NCI-H2171 (cell line): ENCODE data around the gene ADAMTSL1.

Experiments used
- DNase-seq: peaks from one replicate; lab custom pipeline; 2025; lab: John Stamatoyannopoulos, UW

Gene ADAMTSL1

DNA sequence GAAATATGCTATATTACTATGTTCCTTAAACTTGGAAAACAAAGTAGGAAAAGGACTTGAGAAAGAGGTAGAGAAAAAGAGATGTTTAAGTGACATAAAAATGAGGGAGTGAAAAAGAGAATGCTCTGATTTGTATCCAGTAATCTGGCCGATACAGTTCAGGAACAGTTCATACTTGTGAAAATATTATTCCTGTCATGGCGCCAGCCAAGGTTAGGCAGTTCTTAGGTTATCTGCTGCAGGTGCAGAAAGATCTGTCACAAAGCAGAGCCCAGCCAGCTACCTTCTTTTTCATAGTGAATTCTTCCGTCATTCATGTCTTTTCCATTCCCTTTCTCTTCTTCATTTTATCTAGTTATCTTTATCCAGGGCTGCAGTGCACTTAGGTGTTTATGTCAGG, 256.3 kb downstream of the ADAMTSL1 start:
- DNase-seq, result no peak

DNA sequence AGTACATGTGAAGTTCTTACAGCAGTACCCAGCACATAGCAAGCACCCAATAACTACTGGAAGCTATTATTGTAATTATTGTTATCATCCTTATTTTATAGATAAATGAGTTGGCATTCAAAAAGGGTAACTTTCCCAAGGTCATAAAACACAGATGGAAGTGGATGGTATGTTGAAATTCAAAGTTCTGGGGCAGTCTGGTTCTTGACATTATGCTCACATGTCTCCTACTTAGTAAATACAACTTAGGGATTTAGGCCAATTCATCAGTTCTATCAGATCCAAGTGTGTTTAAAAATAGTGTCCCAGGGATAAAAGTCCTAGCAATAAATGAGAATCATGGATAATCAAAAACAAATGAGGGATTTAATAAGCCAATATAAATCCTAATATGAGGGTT, 265.2 kb downstream of the ADAMTSL1 start:
- no peak for DNase-seq

DNA sequence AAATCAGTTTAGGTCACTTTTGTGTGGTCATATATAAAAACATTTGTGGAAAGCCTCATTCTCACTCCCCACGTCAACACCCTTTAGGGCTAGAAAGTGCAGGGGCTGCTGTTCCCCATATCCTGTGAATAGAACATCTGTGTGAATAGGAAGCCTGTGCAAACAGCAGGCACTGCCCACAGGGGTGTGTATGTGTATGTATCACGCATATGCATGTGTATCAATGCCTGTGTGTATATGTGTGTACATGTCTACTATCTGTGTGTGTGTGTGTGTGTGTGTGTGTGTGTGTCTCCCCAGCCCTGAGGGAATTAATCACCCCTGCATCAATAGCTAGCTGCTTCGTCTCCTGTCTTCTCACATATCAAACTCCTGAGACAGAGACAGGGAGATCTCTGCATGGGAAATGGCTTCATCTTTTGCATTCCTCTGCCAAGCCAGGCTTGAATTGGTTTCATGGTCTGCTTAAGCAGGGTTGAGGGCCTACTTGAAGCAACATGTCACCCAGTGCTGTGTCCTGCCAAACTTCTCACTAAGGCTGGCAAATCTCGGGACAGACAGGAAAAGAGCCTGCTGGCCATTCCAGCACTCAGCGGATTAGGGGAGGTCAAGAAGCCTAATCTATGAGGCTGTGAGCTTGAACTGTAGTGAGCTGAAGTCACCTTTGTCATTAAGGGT, 265.8 kb downstream of the ADAMTSL1 start:
- DNase-seq, result no peak

DNA sequence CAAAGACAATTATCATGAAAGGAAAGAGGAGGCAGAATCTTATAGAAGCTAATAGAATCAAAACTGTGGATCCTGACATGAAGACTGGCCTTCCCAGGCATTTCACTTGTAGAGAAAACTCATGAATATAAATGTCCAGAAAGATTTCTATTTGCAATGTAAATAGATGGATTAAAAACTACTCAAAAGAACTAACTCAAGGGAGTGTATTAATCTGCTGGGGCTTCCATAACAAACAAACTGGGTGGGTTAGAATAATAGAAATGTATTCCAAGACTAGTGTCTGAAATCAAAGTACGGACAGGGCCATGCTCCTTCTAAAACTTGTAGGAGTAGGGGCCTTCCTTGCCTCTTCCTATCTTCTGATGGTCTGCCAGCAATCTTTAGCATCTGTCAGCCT, 267.4 kb downstream of the ADAMTSL1 start:
- DNase-seq, result no peak

DNA sequence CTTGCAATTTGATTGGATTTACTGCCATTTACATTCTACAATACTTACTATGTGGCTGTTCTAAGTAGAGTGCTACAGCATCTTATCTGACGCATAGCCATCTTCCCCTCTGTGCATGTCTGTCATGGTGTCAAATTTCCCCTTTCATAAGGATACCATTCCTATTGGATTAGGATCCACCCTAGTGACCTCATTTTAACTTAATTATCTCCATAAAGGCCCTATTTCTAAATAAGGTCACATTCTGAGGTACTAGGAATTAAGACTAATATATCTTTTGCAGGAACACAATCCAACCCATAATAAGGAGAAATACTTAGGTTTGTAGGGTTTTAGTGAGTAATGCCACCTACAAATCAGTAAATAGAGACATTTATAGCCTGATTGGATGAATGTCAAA, 268.0 kb downstream of the ADAMTSL1 start:
- no peak for DNase-seq

DNA sequence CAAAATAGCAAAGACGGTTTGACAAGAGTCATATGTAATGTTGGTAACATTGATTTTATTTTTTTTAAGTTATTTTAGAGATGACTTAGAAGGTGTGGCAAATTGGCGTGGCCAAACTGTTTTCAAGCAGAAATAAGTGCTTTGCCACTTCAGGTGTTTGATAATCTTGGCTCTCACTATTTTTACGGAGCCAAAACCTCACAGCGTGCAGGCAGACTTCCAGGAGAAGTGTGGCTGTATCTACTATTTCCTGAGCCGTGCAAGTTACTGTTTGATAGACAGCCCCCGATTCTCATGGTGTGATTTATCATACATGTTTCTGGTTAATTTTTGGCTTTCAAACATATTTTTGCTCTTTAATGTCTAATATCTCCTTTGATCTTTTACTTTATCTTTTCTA, 269.5 kb downstream of the ADAMTSL1 start:
- no peak for DNase-seq

DNA sequence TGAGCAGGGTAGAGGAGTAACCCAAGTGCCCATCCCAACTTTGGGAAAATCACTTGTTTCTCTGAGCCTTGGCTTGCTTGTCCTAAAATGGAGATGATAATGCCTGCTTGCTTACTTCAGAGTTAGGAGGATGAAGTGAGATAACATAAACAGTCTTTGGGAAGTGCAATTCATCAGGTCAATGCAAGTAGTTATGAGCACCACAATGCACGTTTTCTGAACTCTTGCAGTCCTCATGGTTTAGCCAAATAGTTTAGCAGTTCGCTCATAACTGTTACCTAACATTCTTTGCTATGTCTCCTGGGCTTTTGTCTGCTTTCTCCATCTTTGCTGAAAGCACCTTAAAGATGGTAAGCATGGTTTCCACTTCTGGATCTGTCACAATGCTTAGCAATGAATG, 270.0 kb downstream of the ADAMTSL1 start:
- no peak for DNase-seq

DNA sequence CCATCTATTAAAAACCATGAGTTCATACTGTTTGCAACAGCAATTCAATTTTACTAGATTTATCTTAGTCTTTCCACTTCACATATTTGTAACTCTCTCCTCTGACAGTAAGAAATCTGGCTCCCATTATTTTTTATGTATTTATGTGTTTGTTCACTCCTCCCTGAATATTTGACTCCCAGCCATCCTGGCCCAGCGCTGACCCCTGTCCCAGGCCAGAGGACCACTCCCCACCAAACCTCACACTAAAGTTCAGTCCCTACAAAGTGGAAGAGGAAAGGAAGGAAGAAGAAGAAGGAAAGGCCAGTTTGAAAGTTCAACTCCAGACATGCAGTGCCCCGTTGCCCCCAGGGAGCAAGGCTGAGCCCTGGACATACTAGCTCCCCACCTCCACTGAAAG, 271.8 kb downstream of the ADAMTSL1 start:
- no peak for DNase-seq

DNA sequence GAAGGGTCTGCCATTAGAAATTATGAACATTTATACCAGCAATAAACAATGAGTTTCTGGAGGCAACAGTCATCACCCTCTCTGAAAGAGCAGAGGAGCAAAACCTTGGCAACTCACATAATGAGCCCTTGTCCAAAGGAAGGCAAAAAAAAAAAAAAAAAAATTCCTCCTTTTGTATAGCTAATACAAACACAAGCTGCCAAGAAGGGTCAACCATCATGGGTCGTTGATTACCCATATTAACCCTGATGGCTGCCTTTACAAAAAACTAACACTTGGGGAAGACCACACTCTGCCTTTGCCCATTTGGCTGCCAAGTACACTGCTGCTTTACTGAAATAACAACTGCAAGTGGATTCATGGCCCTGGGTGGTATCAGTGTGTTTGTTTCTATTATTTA, 272.7 kb downstream of the ADAMTSL1 start:
- no peak for DNase-seq

DNA sequence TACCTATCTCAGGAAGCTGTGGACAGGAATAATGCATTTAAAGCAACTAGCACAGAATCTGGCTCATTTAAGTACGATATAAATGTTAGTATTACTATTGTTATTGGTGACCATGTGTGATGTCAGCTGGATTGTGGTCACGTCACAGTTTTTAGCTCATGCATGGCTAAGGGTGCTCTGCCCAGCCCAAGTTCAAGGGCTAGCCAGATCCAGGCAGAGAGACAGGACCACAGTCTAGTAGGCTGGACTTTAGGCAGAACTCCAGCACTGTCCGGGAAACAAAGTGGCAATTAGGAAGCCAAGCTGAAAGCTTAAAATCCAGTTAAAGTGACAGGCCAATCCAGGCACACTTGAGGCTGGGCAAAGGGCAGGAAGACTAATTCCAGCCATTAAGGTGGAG, 273.6 kb downstream of the ADAMTSL1 start:
- DNase-seq, result no peak

DNA sequence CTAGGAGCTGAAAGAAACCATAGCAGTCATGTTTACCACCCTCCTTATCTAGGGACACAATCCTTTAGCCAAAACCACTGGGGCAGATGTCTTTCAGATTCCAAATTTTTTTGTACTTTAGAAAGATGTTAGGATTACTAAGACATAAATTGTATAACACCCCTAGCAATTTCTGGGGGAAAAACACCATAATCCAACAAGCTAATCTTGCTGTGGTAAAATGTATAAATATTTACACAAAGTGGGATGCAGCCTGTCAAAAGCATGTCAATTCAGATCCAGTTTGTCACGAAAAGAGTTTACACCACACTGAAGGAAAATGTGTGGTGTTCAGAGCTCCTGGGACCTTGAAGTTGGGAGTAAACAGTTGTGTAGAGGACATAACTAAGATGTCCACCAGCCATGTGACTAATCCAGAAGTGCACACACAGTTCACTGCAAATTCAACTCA, 274.3 kb downstream of the ADAMTSL1 start:
- DNase-seq, result no peak

DNA sequence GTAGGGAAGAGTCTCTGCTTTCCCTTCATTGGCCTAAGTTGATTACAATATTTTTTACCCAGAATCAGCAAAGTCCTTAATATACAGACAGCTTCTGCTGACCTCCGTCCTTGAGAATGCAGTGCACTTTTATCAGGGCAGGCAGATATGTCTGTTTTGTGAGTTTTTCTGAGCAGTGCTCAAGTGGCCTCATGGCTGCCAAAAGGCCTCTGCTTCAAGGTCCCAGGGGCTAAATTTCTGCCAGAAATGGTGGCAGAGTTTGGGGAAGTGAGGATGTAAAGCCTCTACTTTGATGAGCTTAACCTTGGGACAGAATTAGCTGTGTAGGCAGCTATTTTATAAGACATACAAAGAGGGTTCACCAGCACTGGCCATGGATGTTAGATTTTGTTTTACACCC, 275.8 kb downstream of the ADAMTSL1 start:
- DNase-seq, result no peak

DNA sequence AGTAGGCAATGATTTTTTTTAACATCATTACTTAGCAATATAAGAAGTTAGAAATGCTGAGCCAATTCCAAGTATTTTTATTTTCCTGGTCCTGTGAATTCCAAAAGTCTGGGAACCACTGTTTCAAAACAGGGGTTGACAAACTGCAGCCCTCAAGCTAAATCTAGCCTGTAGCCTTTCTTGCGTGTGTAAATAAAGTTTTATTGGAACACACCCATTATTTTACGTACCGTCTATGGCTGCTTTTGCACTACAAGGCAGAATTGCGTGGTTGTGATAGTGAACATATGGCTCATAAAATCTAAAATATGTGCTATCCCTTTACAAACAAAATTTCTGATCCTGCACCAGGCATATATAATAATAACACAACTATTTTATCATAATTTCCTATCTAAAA, 280.0 kb downstream of the ADAMTSL1 start:
- DNase-seq, result no peak

DNA sequence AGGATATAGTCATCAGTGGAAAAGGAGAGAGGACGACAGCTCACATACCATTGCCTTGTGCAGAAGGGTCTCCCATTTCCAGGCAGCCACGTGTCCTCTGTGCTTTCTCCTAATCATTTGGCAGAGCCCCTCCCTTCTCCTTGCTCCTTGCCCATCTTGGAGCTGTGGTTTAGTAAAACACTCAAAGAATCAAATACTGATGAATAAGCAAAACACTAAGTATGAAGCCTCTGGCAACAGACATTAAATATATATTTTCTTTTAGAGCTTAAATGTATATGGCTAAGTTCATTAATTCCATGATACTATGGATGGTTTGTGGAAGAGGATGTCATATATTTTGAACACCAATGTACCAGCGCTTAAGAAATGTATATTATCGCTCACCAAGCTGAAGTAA, 280.6 kb downstream of the ADAMTSL1 start:
- no peak for DNase-seq

DNA sequence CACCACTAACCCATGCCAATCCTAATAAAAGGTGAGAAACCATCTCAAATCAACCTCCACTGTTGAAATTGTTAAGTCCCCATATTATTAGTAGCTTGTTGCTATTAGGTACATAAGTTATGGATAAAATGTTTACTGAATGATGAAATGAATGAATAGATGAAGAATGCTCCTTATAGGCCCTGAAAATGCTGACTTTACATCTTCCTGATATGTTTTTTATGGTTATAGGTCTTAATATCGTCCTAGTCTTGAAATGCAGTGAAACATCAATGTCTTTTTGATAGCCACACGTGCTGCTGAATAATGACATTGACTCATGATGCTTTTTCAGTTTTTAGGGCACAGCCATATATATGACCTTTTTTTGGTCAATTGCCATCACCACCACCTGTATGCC, 281.3 kb downstream of the ADAMTSL1 start:
- DNase-seq, result no peak

DNA sequence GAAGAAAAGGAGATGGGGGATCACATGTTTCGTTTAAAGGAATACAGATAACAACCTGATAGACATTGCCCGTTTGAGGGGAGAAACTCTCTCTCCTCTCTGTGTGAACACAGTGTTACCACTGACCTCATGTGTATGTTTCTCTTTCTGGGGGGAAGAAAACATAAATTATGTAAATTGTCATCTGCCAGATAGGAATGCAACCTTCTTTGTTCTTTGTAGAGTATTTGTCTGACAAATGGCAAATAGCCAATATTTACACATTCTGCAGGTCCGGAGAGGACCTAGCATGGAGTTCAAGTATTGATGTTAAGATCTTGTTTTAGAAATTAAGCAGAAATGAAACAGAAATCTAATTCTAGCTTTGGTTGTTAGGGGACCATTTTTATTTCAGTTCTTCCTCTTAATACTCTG, 282.8 kb downstream of the ADAMTSL1 start:
- no peak for DNase-seq

DNA sequence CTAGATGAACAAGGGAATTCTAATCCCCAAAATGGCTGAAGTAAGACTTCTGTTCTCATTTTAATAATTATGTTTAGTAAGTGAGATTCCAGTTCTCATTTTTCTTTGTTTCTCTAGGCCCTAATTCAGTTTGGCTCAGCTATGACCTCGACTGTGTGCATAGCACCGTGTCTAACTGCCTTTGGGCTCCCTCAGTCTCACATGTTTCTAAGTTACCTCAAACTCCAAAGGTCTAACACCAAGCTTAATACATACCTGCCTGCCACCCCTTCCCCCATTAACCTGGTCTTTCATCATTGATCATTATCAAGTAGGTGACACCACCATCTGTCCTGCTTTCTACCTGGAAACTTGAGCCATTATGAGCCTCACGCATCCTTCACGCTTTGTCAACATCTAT, 285.9 kb downstream of the ADAMTSL1 start:
- peak; percentile 2 for DNase-seq

DNA sequence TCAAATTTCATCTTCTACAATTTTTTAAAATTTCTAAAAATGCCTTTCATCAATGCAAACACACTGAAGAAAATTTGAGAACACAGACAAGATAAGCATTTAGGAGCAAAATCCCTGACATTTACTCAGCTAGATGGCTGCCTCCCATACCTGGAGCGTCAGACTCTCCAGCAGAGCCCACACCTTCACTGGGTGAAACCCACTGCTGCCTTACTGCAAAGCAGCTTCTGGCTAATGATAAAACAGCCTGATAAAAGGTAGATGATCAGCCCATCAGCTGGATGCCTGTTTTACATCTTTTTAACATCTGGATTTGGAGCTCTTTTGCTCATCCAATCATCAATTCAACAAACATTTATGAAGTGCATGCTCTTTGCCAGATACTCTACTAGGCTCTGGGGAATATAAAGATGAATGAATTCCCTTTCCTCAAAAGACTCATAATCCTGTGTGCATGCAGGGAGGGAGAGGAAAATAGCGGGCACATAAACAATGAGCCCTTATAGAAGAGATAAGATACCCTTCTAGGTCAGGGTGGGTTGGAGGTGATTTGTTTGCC, 287.9 kb downstream of the ADAMTSL1 start:
- no peak for DNase-seq

DNA sequence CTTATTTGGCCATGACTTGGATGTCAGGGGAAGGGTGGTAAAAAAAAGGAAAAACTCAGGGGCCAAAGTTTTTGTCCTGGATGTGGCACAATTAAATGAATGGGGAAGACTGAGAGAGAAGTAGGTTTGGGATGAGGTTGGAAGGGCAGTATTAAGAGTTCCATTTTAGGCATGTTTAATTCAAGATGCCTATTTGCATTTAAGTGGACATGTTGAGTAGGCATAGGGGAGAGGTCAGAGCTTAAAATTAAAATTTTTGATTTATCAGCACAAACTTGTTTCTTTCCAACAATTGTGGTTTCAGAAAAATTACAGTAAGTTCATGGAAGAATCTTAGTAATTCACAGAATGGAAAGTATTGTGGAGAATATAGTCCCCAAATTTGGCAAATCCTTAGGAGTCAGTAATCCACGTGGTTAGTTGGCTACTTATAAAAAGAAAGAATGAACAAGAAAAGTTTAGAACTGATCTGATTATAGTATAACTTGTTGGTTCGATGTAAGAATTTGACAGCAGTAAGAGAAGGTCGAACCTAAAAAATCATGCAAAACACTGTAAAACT, 293.1 kb downstream of the ADAMTSL1 start:
- no peak for DNase-seq

DNA sequence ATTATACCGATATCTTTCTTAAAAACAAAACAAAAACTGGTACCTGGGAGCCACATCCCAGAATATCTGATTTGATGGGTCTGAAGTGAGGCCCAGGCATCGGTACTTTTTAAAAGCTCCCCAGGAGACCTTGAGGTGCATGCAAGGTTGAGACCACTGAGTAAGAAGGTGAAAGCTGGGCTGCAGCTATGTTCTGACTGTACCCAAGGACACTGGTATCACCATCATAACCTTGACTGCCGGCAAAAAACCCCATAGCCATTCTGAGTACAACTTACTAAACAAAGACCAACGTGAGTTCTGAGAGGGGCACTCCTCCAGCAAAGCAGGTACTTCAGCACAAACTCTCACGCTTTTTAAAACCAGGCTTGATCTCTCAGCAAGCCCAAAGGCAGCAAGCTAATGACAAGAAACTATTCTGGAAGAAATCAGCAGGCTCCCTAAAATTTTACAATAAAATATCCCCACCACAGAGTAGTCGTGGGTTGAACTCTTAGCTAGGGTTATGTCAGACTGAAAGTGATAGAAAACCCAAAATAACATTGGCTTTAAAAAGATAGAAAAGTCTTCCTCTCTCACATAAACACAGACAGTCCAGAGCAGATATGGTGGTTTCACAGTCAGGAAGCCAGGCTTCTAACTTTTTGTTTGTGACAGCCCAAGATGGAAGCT, 295.1 kb downstream of the ADAMTSL1 start:
- no peak for DNase-seq

DNA sequence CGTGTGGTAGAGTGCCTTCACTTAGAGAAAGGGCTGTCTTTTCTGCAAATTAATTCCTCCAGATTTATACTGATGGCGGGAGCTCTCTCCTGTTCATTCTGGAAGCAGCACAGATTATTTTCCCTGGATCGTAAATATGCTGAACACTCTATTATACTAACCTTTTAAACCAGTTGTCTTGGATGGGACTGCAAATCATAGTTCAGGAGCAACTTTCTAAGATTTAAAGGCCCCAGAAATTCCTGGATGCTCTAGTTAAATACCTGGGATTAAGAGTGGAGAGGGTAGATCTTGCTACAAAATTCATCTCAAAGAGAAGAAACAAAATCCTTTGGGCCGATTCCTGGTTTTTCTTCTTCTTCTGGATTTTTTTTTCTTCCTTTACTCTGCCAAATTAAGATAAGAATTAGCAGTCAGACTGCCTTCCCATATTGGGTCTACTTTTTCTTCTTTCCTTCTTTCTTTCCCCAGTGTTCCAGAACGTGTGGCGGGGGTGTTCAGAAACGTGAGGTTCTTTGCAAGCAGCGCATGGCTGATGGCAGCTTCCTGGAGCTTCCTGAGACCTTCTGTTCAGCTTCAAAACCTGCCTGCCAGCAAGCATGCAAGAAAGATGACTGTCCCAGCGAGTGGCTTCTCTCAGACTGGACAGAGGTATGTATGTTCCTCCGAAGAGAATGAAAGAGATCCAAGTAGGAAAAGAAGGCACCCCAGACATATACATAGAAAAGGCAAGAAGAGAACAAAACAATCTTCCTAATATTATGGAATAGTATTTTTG, 296.4 kb downstream of the ADAMTSL1 start:
- no peak for DNase-seq

DNA sequence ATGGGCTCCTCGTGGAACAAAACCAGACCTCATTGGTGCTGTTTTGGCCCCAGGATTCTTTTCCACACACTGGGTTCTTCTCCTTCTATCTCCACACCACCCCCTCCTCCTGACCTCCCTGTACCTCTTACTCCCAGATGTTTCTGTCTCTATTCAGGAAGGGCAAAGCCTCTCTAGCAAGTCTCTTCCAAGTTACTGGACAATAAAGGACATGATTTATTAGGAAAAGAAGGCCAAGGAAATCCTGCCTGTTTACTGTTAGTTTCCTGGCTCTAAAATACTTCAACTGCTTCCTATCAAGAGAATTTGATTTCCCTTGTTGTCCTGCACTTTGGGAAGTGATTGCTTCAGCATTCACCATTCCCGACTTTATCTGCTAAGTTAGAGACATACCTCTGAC, 297.1 kb downstream of the ADAMTSL1 start:
- DNase-seq, result no peak

DNA sequence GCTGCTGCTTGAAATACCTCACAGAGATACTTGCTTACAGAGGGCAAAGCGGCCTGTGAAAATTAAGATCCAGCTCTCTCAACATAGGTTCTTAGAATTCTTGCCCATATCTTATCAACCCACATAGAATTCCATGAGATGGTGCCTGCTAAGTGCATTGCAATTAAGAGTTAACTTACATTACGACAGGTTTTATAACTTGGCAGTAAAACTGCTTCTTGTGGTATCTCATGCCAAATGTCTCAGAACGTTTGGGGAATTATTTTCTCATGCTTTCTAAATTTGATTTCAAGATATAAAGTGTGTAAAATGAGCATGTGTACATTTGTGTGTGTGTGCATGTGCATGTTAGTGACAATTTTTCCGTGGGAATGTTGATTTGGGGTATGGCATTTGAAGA, 297.8 kb downstream of the ADAMTSL1 start:
- DNase-seq, result no peak
